H54 (cell line): ENCODE data around the gene LAX1.

Experiments used
- DNase-seq: peaks from one replicate; pipeline ENCODE4 v3.0.0; 2011; ENCODE audit warnings: low spot score, mixed read lengths; ENCODE audit not compliant: insufficient read length
- FAIRE-seq: peaks from 3 replicates; lab custom pipeline; 2011; peaks lifted over from hg19 to GRCh38; lab: Jason Lieb, UNC
- POLR2A ChIP-seq: IDR thresholded peaks from 2 replicates; pipeline ENCODE4 v1.6.1; 2011; ENCODE audit warnings: low read depth, mild to moderate bottlenecking, low read length

LAX1 gene

DNA sequence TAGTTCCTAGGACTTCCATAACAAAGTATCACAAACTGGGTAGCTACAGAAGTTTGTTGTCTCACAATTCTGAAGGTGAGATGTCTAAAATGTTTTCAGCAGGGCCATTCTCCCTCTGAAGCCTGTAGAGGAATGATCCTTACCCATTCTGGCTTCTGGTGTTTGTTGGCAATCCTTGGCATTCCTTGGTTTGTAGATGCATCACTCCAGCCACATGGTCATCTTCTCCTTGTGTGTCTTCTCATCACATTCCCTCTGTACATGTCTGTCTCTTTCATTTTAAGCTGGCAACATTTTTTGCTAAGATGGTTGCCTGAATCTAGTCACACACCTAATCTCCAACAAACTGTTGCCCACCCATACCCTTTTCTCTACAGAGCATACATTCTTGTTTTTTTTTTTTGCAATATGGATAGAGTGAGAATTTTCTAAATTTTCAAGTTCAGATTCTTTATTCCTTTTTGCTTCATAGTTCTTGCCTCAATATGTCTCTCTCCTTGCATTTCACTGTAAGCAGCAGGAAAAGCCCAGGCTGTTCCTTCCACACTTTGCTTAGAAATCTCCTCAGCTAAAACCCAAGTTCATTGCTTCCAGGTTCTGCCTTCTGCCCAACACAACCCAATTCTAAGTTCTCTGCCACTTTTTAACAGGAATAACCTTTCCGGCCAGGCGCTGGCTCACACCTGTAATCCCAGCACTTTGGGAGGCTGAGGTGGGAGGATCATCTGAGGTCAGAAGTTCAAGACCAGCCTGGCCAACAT is 48.8 kb downstream of the LAX1 start:
- no peak for FAIRE-seq
- no peak for TF ChIP-seq POLR2A
- DNase-seq = no peak

DNA sequence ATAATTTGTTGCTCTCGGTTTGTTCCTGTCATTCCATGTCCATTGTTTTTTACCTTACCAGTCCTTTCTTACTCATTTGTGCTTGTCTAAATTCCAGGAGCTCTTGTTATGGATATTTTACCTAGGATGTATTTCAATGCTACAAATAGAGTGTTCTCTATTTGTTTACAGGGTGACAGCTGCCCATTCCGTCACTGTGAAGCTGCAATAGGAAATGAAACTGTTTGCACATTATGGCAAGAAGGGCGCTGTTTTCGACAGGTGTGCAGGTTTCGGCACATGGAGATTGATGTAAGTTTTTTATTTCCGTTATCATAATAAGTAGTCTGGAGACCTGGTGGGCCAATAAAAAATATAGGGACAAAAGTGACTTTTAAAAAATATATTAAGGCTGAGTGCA is 53.4 kb downstream of the LAX1 start:
- no peak for DNase-seq
- TF ChIP-seq POLR2A = no peak
- FAIRE-seq = no peak

DNA sequence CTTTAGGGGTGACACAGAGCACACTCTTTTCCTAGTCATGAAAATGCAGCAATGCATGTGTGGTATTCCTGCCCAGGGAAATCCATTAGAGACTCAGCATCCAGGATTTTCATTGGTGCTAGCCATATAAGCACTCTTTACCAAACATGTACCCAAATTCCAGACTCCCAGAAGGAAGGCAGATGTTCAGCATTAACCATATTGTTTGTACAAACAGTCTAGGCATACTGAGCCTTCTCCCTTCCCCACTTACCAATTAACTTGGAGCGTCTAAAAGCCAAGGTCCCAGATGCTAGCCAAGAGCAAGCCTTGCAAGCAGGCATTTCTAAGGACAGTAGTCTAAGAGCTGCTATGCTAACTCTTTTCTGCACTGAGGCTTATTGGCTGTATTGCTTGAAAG is 58.3 kb downstream of the LAX1 start:
- FAIRE-seq (no peak), DNase-seq (no peak)
- TF ChIP-seq POLR2A = no peak
